H9 (cell line): Measurements from ENCODE around the gene NPDC1. TPM values are rescaled to one million over a fixed set of nuclear protein-coding genes. Genes with fewer than 3 reads are reported as not detected.
"Not testable (repeated sequence)": the region's sequence is repeated elsewhere in the genome, so short reads cannot be mapped to it uniquely, and the experiment has no call there.

Experiments used
- DNase-seq: peaks from one replicate; pipeline ENCODE4 v3.0.0-alpha.2; 2017
- H2AFZ ChIP-seq: one replicate; pipeline ENCODE4 v1.6.1; 2013; ENCODE audit warnings: mild to moderate bottlenecking, low read length, control low read depth, moderate library complexity
- H2AK5ac ChIP-seq: 2 replicates; pipeline ENCODE4 v1.6.1; 2013; ENCODE audit warnings: low read length, control low read depth, mixed read lengths; ENCODE audit not compliant: insufficient read length
- H2BK120ac ChIP-seq: one replicate; pipeline ENCODE4 v1.6.1; 2013; ENCODE audit warnings: low read depth, mild to moderate bottlenecking, low read length, control low read depth, inconsistent platforms; ENCODE audit not compliant: poor library complexity, severe bottlenecking
- H2BK12ac ChIP-seq: 2 replicates; pipeline ENCODE4 v1.6.1; 2013; ENCODE audit warnings: low read length, control low read depth, mixed read lengths, low read depth; ENCODE audit not compliant: insufficient read length
- H2BK15ac ChIP-seq: 2 replicates; pipeline ENCODE4 v1.6.1; 2013; ENCODE audit warnings: low read depth, low read length, control low read depth
- H2BK20ac ChIP-seq: one replicate; pipeline ENCODE4 v1.6.1; 2013; ENCODE audit warnings: low read depth, mild to moderate bottlenecking, low read length, control low read depth, inconsistent platforms; ENCODE audit not compliant: poor library complexity, severe bottlenecking
- H2BK5ac ChIP-seq: 2 replicates; pipeline ENCODE4 v1.6.1; 2013; ENCODE audit warnings: low read length, control low read depth, mixed read lengths; ENCODE audit not compliant: insufficient read length
- H3K14ac ChIP-seq: 2 replicates; pipeline ENCODE4 v1.6.1; 2013; ENCODE audit warnings: low read length, control low read depth; ENCODE audit not compliant: insufficient read depth
- H3K18ac ChIP-seq: 2 replicates; pipeline ENCODE4 v1.6.1; 2013; ENCODE audit warnings: low read depth, mild to moderate bottlenecking, mixed read lengths, low read length, control low read depth; ENCODE audit not compliant: insufficient read length
- H3K23ac ChIP-seq: 2 replicates; pipeline ENCODE4 v1.6.1; 2013; ENCODE audit warnings: low read length, control low read depth, mixed read lengths, low read depth; ENCODE audit not compliant: insufficient read length
- H3K23me2 ChIP-seq: 2 replicates; pipeline ENCODE4 v1.6.1; 2013; ENCODE audit warnings: low read depth, mild to moderate bottlenecking, mixed read lengths, low read length, control low read depth; ENCODE audit not compliant: insufficient read length, poor library complexity, severe bottlenecking
- H3K27ac ChIP-seq: 2 replicates; pipeline ENCODE4 v1.5.1; 2013; ENCODE audit warnings: low read length, control low read depth, mixed read lengths, low read depth; ENCODE audit not compliant: insufficient read length
- H3K27me3 ChIP-seq: 2 replicates; pipeline ENCODE4 v1.6.1; 2013; ENCODE audit warnings: low read length, control low read depth, inconsistent platforms; ENCODE audit not compliant: insufficient read depth
- H3K4ac ChIP-seq: 2 replicates; pipeline ENCODE4 v1.6.1; 2013; ENCODE audit warnings: low read depth, mild to moderate bottlenecking, control low read depth, inconsistent platforms, low read length, moderate library complexity
- H3K4me1 ChIP-seq: 2 replicates; pipeline ENCODE4 v1.6.1; 2013; ENCODE audit warnings: low read length, control low read depth, inconsistent platforms; ENCODE audit not compliant: insufficient read depth
- H3K4me2 ChIP-seq: 2 replicates; pipeline ENCODE4 v1.6.1; 2013; ENCODE audit warnings: low read length, control low read depth, mixed read lengths; ENCODE audit not compliant: insufficient read length, insufficient read depth
- H3K56ac ChIP-seq: 2 replicates; pipeline ENCODE4 v1.6.1; 2013; ENCODE audit warnings: low read depth, mild to moderate bottlenecking, mixed read lengths, low read length, control low read depth; ENCODE audit not compliant: insufficient read length
- H3K79me1 ChIP-seq: 2 replicates; pipeline ENCODE4 v1.6.1; 2013; ENCODE audit warnings: low read depth, mild to moderate bottlenecking, moderate library complexity, low read length, control low read depth, inconsistent platforms; ENCODE audit not compliant: insufficient read depth, poor library complexity, severe bottlenecking
- H3K79me2 ChIP-seq: 2 replicates; pipeline ENCODE4 v1.6.1; 2013; ENCODE audit warnings: low read length, control low read depth, inconsistent platforms; ENCODE audit not compliant: insufficient read depth
- H3K9ac ChIP-seq: 2 replicates; pipeline ENCODE4 v1.6.1; 2013; ENCODE audit warnings: low read length, control low read depth, mixed read lengths; ENCODE audit not compliant: insufficient read length; ENCODE audit errors: extremely low read depth
- H3K9me3 ChIP-seq: one replicate; pipeline ENCODE4 v1.6.1; 2013; ENCODE audit warnings: low read depth, low read length, inconsistent platforms; ENCODE audit not compliant: control insufficient read depth
- H3T11ph ChIP-seq: one replicate; pipeline ENCODE4 v1.6.1; 2013; ENCODE audit warnings: mild to moderate bottlenecking, low read length, control low read depth, inconsistent platforms
- H4K20me1 ChIP-seq: one replicate; pipeline ENCODE4 v1.6.1; 2013; ENCODE audit not compliant: control insufficient read depth, insufficient read length, insufficient read depth
- H4K5ac ChIP-seq: 2 replicates; pipeline ENCODE4 v1.6.1; 2013; ENCODE audit warnings: low read depth, mild to moderate bottlenecking, mixed read lengths, low read length, control low read depth; ENCODE audit not compliant: insufficient read length
- H4K8ac ChIP-seq: replicated peaks from 2 replicates; pipeline ENCODE4 v1.6.1; 2013; ENCODE audit warnings: low read length, control low read depth, mixed read lengths, low read depth; ENCODE audit not compliant: insufficient read length
- H4K91ac ChIP-seq: 2 replicates; pipeline ENCODE4 v1.6.1; 2013; ENCODE audit warnings: low read depth, mild to moderate bottlenecking, moderate library complexity, mixed read lengths, low read length, control low read depth; ENCODE audit not compliant: insufficient read length
- H3K27ac Mint-ChIP-seq, 3 experiments: 2 replicates in 2 of 3; 3 replicates in 1 of 3; pipeline ENCODE4 v1.8.0; 2020 to 2021; ENCODE audit warnings: mixed read lengths in 3 of 3, mild to moderate bottlenecking in 1 of 3, moderate library complexity in 1 of 3
- H3K27me3 Mint-ChIP-seq: 2 replicates; pipeline ENCODE4 v1.8.0; 2021; ENCODE audit warnings: low read depth, mild to moderate bottlenecking, moderate library complexity, mixed read lengths
- H3K36me3 Mint-ChIP-seq, 3 experiments: 2 replicates in 2 of 3; 3 replicates in 1 of 3; pipeline ENCODE4 v1.8.0; 2020 to 2021; ENCODE audit warnings: low read depth in 3 of 3, mixed read lengths in 3 of 3; ENCODE audit not compliant: insufficient read depth in 1 of 3
- H3K4me1 Mint-ChIP-seq, 2 experiments: 2 replicates each; pipeline ENCODE4 v1.8.0; 2020; ENCODE audit warnings: mixed read lengths in 2 of 2
- H3K4me3 Mint-ChIP-seq, 2 experiments: 2 replicates in 1 of 2; 3 replicates in 1 of 2; pipeline ENCODE4 v1.8.0; 2020 to 2021; ENCODE audit warnings: mild to moderate bottlenecking in 2 of 2, mixed read lengths in 2 of 2, moderate library complexity in 1 of 2
- H3K9me3 Mint-ChIP-seq, 2 experiments: 2 replicates in 1 of 2; 3 replicates in 1 of 2; pipeline ENCODE4 v1.8.0; 2020; ENCODE audit warnings: mild to moderate bottlenecking in 2 of 2, mixed read lengths in 2 of 2, moderate library complexity in 1 of 2
- WGBS: extraction: QIAGEN DNeasy Blood & Tissue Kit; methylation state at CpG from one replicate; pipeline ENCODE4 v1.1.7; 2013; ENCODE audit warnings: missing lambda C conversion rate, low lambda C conversion rate, mixed read lengths; ENCODE audit not compliant: insufficient read length; ENCODE audit errors: extremely low coverage; 5-methylcytosine and 5-hydroxymethylcytosine counted together
- total RNA-seq: library from RNA; stranded (reverse); gene quantifications from 2 replicates; pipeline ENCODE4 v1.2.1, GENCODE V29; 2021
- TF ChIP-seq, protein P1 (sequence below): fragments of 200-600 bp; sonication (generic); conservative IDR thresholded peaks from 3 replicates; pipeline ENCODE4 v1.8.0; 2021; ENCODE audit warnings: antibody characterized with exemption, mild to moderate bottlenecking

The NPDC1 gene
- total RNA-seq, 1 experiment from 2014 or later: 57.6 TPM

DNA sequence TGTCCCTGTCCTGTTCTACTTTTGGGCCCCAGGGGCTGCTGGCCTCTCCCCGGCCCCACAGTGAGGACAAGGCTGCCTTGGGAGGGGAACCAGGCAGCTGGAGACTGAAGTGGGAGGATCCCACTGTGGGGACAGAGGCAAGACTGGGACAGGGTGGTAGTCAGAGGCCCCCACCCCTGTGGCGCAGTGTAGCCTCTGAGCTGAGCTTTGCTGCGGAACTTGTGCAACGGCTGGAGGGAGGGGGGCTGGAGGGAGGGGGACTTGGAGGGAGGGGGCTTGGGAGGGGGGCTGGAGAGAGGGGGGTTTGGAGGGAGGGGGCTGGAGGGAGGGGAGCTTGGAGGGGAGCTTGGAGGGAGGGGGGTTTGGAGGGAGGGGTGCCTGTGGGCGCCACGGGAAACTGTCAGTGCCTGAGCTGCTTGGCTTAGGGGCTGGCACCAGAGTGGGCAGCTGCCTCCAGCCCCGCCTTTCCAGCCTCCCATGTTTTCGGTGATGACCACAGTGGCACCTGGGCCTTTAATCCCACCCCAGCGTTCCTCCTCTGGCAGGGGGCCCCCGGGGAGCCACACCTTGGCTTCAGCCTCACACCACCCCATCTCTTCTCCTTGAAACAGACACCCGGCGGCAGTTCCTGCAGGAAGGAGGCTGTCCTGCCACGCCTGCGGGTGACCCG, 11.8 kb downstream of the NPDC1 start:
- H3K4me3 Mint-ChIP-seq: no peak overlapping the region
- peaks cover 0 to 12% (median 5%) of the 10 kb centered on the region in 3 experiments; a peak in 5 of 7 replicates for H3K36me3 Mint-ChIP-seq
- Histone ChIP-seq H3K56ac (no peak overlapping the region), H3K23ac (no peak overlapping the region), H2BK20ac (no peak overlapping the region), H2BK5ac (no peak overlapping the region), H4K20me1 (peaks cover 2% of the 10 kb centered on the region), H3K79me2 (no peaks in the 10 kb centered on the region), H3K27ac (no peak overlapping the region), H2AK5ac (no peak overlapping the region), H3K18ac (no peak overlapping the region), H3K14ac (no peak overlapping the region), H4K5ac (no peak overlapping the region), H3K4me2 (no peak overlapping the region), H2BK120ac (no peak overlapping the region), H2BK15ac (no peak overlapping the region), H2AFZ (no peak overlapping the region), H4K91ac (no peak overlapping the region), H3K79me1 (no peaks in the 10 kb centered on the region), H3K9ac (no peak overlapping the region), H3K4ac (no peak overlapping the region), H2BK12ac (no peak overlapping the region), H3K4me1 (no peaks in the 10 kb centered on the region), H4K8ac (no peak overlapping the region), H3K23me2 (no peaks in the 10 kb centered on the region), H3T11ph (no peak overlapping the region), H3K27me3 (no peaks in the 10 kb centered on the region), H3K9me3 (no peaks in the 10 kb centered on the region)
- no peak for DNase-seq
- H3K4me1 Mint-ChIP-seq: peaks cover 0 to 4% of the 10 kb centered on the region in 2 experiments; a peak in 2 of 4 replicates
- H3K9me3 Mint-ChIP-seq: no peaks in the 10 kb centered on the region
- TF ChIP-seq, protein P1, sequence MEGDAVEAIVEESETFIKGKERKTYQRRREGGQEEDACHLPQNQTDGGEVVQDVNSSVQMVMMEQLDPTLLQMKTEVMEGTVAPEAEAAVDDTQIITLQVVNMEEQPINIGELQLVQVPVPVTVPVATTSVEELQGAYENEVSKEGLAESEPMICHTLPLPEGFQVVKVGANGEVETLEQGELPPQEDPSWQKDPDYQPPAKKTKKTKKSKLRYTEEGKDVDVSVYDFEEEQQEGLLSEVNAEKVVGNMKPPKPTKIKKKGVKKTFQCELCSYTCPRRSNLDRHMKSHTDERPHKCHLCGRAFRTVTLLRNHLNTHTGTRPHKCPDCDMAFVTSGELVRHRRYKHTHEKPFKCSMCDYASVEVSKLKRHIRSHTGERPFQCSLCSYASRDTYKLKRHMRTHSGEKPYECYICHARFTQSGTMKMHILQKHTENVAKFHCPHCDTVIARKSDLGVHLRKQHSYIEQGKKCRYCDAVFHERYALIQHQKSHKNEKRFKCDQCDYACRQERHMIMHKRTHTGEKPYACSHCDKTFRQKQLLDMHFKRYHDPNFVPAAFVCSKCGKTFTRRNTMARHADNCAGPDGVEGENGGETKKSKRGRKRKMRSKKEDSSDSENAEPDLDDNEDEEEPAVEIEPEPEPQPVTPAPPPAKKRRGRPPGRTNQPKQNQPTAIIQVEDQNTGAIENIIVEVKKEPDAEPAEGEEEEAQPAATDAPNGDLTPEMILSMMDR: no peak
- WGBS: no CpG with 5 or more reads among the region's 15 CpGs
- H3K27me3 Mint-ChIP-seq: peaks cover 24% of the 10 kb centered on the region
- no peak overlapping the region for H3K27ac Mint-ChIP-seq

DNA sequence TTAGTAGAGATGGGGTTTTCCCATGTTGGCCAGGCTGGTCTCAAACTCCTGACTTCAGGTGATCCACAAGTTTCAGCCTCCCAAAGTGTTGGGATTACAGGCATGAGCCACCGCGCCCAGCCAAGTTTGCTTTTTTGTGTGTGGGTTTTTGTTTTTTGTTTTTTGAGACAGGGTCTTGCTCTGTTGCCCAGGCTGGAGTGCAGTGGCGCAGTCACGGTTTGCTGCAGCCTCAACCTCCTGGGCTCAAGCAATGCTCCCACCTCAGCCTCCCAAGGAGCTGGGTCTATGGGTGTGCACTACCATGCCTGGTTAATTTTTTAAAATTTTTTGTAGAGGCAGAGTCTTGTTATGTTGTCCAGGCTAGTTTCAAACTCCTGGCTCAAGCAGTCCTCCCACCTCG, 12.5 kb downstream of the NPDC1 start:
- H2AK5ac ChIP-seq, H4K20me1 ChIP-seq, H3K4me3 Mint-ChIP-seq, H3T11ph ChIP-seq, H3K4me2 ChIP-seq, H3K9me3 ChIP-seq, H3K23me2 ChIP-seq, H3K27ac ChIP-seq, H2AFZ ChIP-seq, H3K27ac Mint-ChIP-seq, H2BK20ac ChIP-seq, H2BK5ac ChIP-seq, H3K79me2 ChIP-seq, H3K14ac ChIP-seq, H3K9me3 Mint-ChIP-seq, H3K18ac ChIP-seq, H3K56ac ChIP-seq, H3K23ac ChIP-seq, H3K4me1 Mint-ChIP-seq, H3K36me3 Mint-ChIP-seq, H3K27me3 ChIP-seq, H4K91ac ChIP-seq, H3K79me1 ChIP-seq, H2BK15ac ChIP-seq, H3K4ac ChIP-seq, DNase-seq, H4K8ac ChIP-seq, H3K9ac ChIP-seq, H3K4me1 ChIP-seq, H2BK120ac ChIP-seq, H4K5ac ChIP-seq, H2BK12ac ChIP-seq: not testable (repeated sequence)
- peaks cover 30% of the 10 kb centered on the region for H3K27me3 Mint-ChIP-seq
- no CpG with 5 or more reads among the region's 5 CpGs for WGBS
